ENCODE results near the gene NFYA. TPM values are rescaled to one million over a fixed set of nuclear protein-coding genes. Genes with fewer than 3 reads are reported as not detected.

The NFYA gene
- total RNA-seq, 1 experiment from 2014 or later = 25.7 TPM

GRCh38 chr6:41036601-41037000 is 36.2 kb upstream of the NFYA start:
- ChIA-PET POLR2A (no interaction called here), CTCF (interaction anchor here (0.7 to 1.4 kb wide), 2 partner anchors 39 to 91 kb away, joined by 3 read pairs; no protein-coding TSS in a partner anchor)
- intact Hi-C loops (cut with micrococcal nuclease; ENCODE audit: unreplicated experiment) = no loop called here
- Mint-ChIP-seq H3K27ac (ENCODE audit: unreplicated experiment) (peak overlapping the region; percentile 72), H3K36me3 (ENCODE audit: insufficient read depth, unreplicated experiment) (no peaks in the 10 kb centered on the region), H3K9me3 (ENCODE audit: unreplicated experiment) (no peaks in the 10 kb centered on the region), H3K4me1 (ENCODE audit: low read depth, unreplicated experiment) (peaks cover 41% of the 10 kb centered on the region), H3K4me3 (ENCODE audit: unreplicated experiment) (no peak overlapping the region), H3K27me3 (ENCODE audit: insufficient read depth, unreplicated experiment) (no peaks in the 10 kb centered on the region)
- BruUV-seq (replicated peaks) = no TSS peak
- H3K4me1 ChIP-seq = peaks cover 48% of the 10 kb centered on the region
- H3K27me3 ChIP-seq (replicated peaks; ENCODE audit: control insufficient read depth, insufficient read depth, low read length) = no peaks in the 10 kb centered on the region
- no peaks in the 10 kb centered on the region for H3K36me3 ChIP-seq (ENCODE audit: control insufficient read depth, insufficient read depth, low read length)
- TF ChIP-seq CTCF (IDR thresholded peaks at IDR 0.05; ENCODE audit: insufficient read depth in 1 of 2, low read depth in 1 of 2, low read length in 1 of 2, severe bottlenecking in 1 of 2, unreplicated experiment in 1 of 2) = no peak
- H3K4me3 ChIP-seq (ENCODE audit: low read depth, low read length) = no peak overlapping the region
- H3K9me3 ChIP-seq = no peaks in the 10 kb centered on the region
- no peak for DNase-seq

- no peaks in the 10 kb centered on the region for H3K36me3 Mint-ChIP-seq (ENCODE audit: insufficient read depth, unreplicated experiment)
- no peaks in the 10 kb centered on the region for H3K27me3 Mint-ChIP-seq (ENCODE audit: insufficient read depth, unreplicated experiment)
- Histone ChIP-seq H3K27me3 (replicated peaks; ENCODE audit: control insufficient read depth, insufficient read depth, low read length) (no peaks in the 10 kb centered on the region), H3K9me3 (no peaks in the 10 kb centered on the region), H3K4me1 (peaks cover 55% of the 10 kb centered on the region), H3K36me3 (ENCODE audit: control insufficient read depth, insufficient read depth, low read length) (no peaks in the 10 kb centered on the region), H3K4me3 (ENCODE audit: low read depth, low read length) (no peak overlapping the region)
- intact Hi-C loops (cut with micrococcal nuclease; ENCODE audit: unreplicated experiment) = no loop called here
- ChIA-PET CTCF (interaction anchor here (0.7 to 1.6 kb wide), 3 partner anchors 11 to 92 kb away, joined by 3 read pairs; no protein-coding TSS in a partner anchor), POLR2A (no interaction called here)
- no peaks in the 10 kb centered on the region for H3K9me3 Mint-ChIP-seq (ENCODE audit: unreplicated experiment)
- H3K4me3 Mint-ChIP-seq (ENCODE audit: unreplicated experiment) = no peak overlapping the region
- peaks cover 41% of the 10 kb centered on the region for H3K4me1 Mint-ChIP-seq (ENCODE audit: low read depth, unreplicated experiment)
- BruUV-seq (replicated peaks) = no TSS peak
- H3K27ac Mint-ChIP-seq (ENCODE audit: unreplicated experiment) = peak overlapping the region; percentile 72
- DNase-seq = no peak
- TF ChIP-seq CTCF (IDR thresholded peaks at IDR 0.05; ENCODE audit: insufficient read depth in 1 of 2, low read depth in 1 of 2, low read length in 1 of 2, severe bottlenecking in 1 of 2, unreplicated experiment in 1 of 2) = no peak
Measured at GRCh38 chr6:41037107-41037900, 35.5 kb upstream of the NFYA start.

GRCh38 chr6:41038205-41038604 is 34.6 kb upstream of the NFYA start:
- ChIA-PET POLR2A (no interaction called here), CTCF (interaction anchor here (1.6 kb wide), 1 partner anchor 10 kb away, joined by 3 read pairs; no protein-coding TSS in a partner anchor)
- H3K9me3 ChIP-seq = no peaks in the 10 kb centered on the region
- Mint-ChIP-seq H3K4me1 (ENCODE audit: low read depth, unreplicated experiment) (peaks cover 41% of the 10 kb centered on the region), H3K27ac (ENCODE audit: unreplicated experiment) (peak overlapping the region; percentile 96), H3K9me3 (ENCODE audit: unreplicated experiment) (no peaks in the 10 kb centered on the region), H3K36me3 (ENCODE audit: insufficient read depth, unreplicated experiment) (no peaks in the 10 kb centered on the region), H3K27me3 (ENCODE audit: insufficient read depth, unreplicated experiment) (no peaks in the 10 kb centered on the region), H3K4me3 (ENCODE audit: unreplicated experiment) (peak overlapping the region; percentile 63)
- H3K27me3 ChIP-seq (replicated peaks; ENCODE audit: control insufficient read depth, insufficient read depth, low read length) = no peaks in the 10 kb centered on the region
- intact Hi-C loops (cut with micrococcal nuclease; ENCODE audit: unreplicated experiment) = no loop called here
- H3K36me3 ChIP-seq (ENCODE audit: control insufficient read depth, insufficient read depth, low read length) = no peaks in the 10 kb centered on the region
- peaks cover 59% of the 10 kb centered on the region for H3K4me1 ChIP-seq
- no peak for DNase-seq
- BruUV-seq (replicated peaks) = no TSS peak
- H3K4me3 ChIP-seq (ENCODE audit: low read depth, low read length) = no peak overlapping the region
- no peak for TF ChIP-seq CTCF (IDR thresholded peaks at IDR 0.05; ENCODE audit: insufficient read depth in 1 of 2, low read depth in 1 of 2, low read length in 1 of 2, severe bottlenecking in 1 of 2, unreplicated experiment in 1 of 2)

Data from Caco-2 (cell line).